Measurements from ENCODE around the gene MAML3.
A peak's percentile ranks its signal among the peaks of the same experiment; 100 is the strongest.

The MAML3 gene

GRCh38 chr4:140031706-140032105 lies 122.3 kb downstream of the MAML3 start:
- no peak for DNase-seq

- no peak for DNase-seq
Measured at GRCh38 chr4:140031061-140031460, 122.9 kb downstream of the MAML3 start.

GRCh38 chr4:140028676-140029517 lies 125.1 kb downstream of the MAML3 start:
- DNase-seq, result no peak

- no peak for DNase-seq
Measured at GRCh38 chr4:140028101-140028500, 125.9 kb downstream of the MAML3 start.

- DNase-seq, result no peak
Measured at GRCh38 chr4:140027101-140027500, 126.9 kb downstream of the MAML3 start.

- DNase-seq, result no peak
Measured at GRCh38 chr4:140025470-140025869, 128.5 kb downstream of the MAML3 start.

GRCh38 chr4:140020457-140021361 lies 133.3 kb downstream of the MAML3 start:
- no peak for DNase-seq

- no peak for DNase-seq
Measured at GRCh38 chr4:140019619-140020347, 134.2 kb downstream of the MAML3 start.

GRCh38 chr4:140018931-140019618 lies 134.9 kb downstream of the MAML3 start:
- no peak for DNase-seq

GRCh38 chr4:140014284-140014683 lies 139.7 kb downstream of the MAML3 start:
- no peak for DNase-seq

- peak; percentile 69 for DNase-seq
Measured at GRCh38 chr4:140012688-140013486, 141.1 kb downstream of the MAML3 start.

- DNase-seq, result peak; percentile 3
Measured at GRCh38 chr4:140005699-140006098, 148.3 kb downstream of the MAML3 start.

- no peak for DNase-seq
Measured at GRCh38 chr4:140004922-140005627, 148.9 kb downstream of the MAML3 start.

- no peak for DNase-seq
Measured at GRCh38 chr4:140004549-140004895, 149.5 kb downstream of the MAML3 start.

GRCh38 chr4:140003876-140004548 lies 150.0 kb downstream of the MAML3 start:
- DNase-seq, result no peak

GRCh38 chr4:140000232-140000631 lies 153.8 kb downstream of the MAML3 start:
- no peak for DNase-seq

- no peak for DNase-seq
Measured at GRCh38 chr4:139988863-139989765, 164.9 kb downstream of the MAML3 start.

- no peak for DNase-seq
Measured at GRCh38 chr4:139987502-139987850, 166.5 kb downstream of the MAML3 start.

GRCh38 chr4:139986689-139987501 lies 167.1 kb downstream of the MAML3 start:
- no peak for DNase-seq
